Upper lobe of left lung (tissue), 6 donors: ENCODE data around the gene CASD1. TPM values are rescaled to one million over a fixed set of nuclear protein-coding genes. Genes with fewer than 3 reads are reported as not detected.

Experiments
- ATAC-seq, 2 donors: fragments of 200-7000 bp; cut with Tn5 transposase; one replicate each; pipeline ENCODE4 v1.9.1; 2022; ENCODE audit warnings: mild to moderate bottlenecking in 2 of 2, moderate library complexity in 2 of 2; ENCODE audit not compliant: low FRiP score in 2 of 2
- DNase-seq, 2 donors: peaks; one replicate each; pipeline ENCODE4 v3.0.0-alpha.2; 2019 to 2020
- H3K27ac ChIP-seq, 4 donors: fragments of 200-600 bp; sonication (generic); one replicate each; pipeline ENCODE4 v1.5.1; 2016 to 2019
- H3K27me3 ChIP-seq, 4 donors: fragments of 200-600 bp; sonication (generic); one replicate each; pipeline ENCODE4 v1.5.1; 2017 to 2019
- H3K36me3 ChIP-seq, 4 donors: fragments of 200-600 bp; sonication (generic); one replicate each; pipeline ENCODE4 v1.5.1; 2016 to 2019
- H3K4me1 ChIP-seq, 4 donors: fragments of 200-600 bp; sonication (generic); one replicate each; pipeline ENCODE4 v1.5.1; 2018 to 2019
- H3K4me3 ChIP-seq, 4 donors: fragments of 200-600 bp; sonication (generic); one replicate each; pipeline ENCODE4 v1.5.1; 2017 to 2019; ENCODE audit warnings: mild to moderate bottlenecking in 2 of 4, moderate library complexity in 1 of 4
- H3K9me3 ChIP-seq, 4 donors: fragments of 200-600 bp; sonication (generic); one replicate each; pipeline ENCODE4 v1.5.1; 2018 to 2019
- CTCF ChIP-seq, 6 experiments: fragments of 450-650 bp in 4 of 6; fragments of 200-600 bp in 2 of 6; sonication (generic) in 2 of 6; IDR thresholded peaks; one replicate each; pipeline ENCODE4 v1.5.1; 2016 to 2019; ENCODE audit warnings: antibody characterized with exemption in 6 of 6
- EP300 ChIP-seq, 4 donors: sonication (generic); formaldehyde crosslinking; IDR thresholded peaks; one replicate each; pipeline ENCODE4 v1.5.1; 2017; ENCODE audit warnings: antibody characterized with exemption in 4 of 4, control low read depth in 2 of 4
- POLR2A ChIP-seq, 4 donors: fragments of 450-650 bp; IDR thresholded peaks; one replicate each; pipeline ENCODE4 v1.5.1; 2016 to 2017; ENCODE audit warnings: antibody characterized with exemption in 4 of 4, mild to moderate bottlenecking in 2 of 4
- POLR2AphosphoS5 ChIP-seq, 2 donors: sonication (generic); formaldehyde crosslinking; IDR thresholded peaks; one replicate each; pipeline ENCODE4 v1.5.1; 2017; ENCODE audit warnings: antibody characterized with exemption in 2 of 2
- WGBS, 2 donors: methylation state at CpG; one replicate each; pipeline ENCODE4 v1.1.5; 2017 to 2018; 5-methylcytosine and 5-hydroxymethylcytosine counted together
- total RNA-seq, 6 donors: library from RNA; depleted of rRNA in 4 of 6; stranded (reverse); fragments of >200 nt in 4 of 6; gene quantifications; one replicate each; pipeline versions ENCODE4 v1.1.0 to v1.2.1, GENCODE V29; 2016 to 2021
- donor health status: DM: no; HTN: no; CAD: no; lungs with moderate emphysema.
- donor health status: DM: no; HTN: yes; CAD: no; lungs with severe emphysema.

Gene CASD1
- total RNA-seq, 6 donors from 2014 or later, result 10.1 to 52.9 (median 24.7) TPM

GRCh38 chr7:94510582-94511496 lies 1.2 kb downstream of the CASD1 start:
- DNase-seq (peak in 1 of 2 donors; percentile 46), ATAC-seq (peak; percentile 51 to 61)
- WGBS, 2 donors, result 13 to 32% methylated on average over 8 to 16 of the region's 16 CpGs
- TF ChIP-seq POLR2A (IDR thresholded peaks at IDR 0.05), result no peak
- TF ChIP-seq CTCF (IDR thresholded peaks at IDR 0.05), result no peak
- TF ChIP-seq EP300 (IDR thresholded peaks at IDR 0.05), result no peak
- TF ChIP-seq POLR2AphosphoS5 (IDR thresholded peaks at IDR 0.05), result no peak
- Histone ChIP-seq H3K36me3 (no peaks in the 10 kb centered on the region), H3K27me3 (no peaks in the 10 kb centered on the region), H3K9me3 (no peaks in the 10 kb centered on the region), H3K27ac (peak overlapping the region; percentile 89 to 96 (median 95)), H3K4me1 (peaks cover 12 to 47% (median 26%) of the 10 kb centered on the region in 4 donors), H3K4me3 (peak overlapping the region; percentile 75 to 84 (median 84))

GRCh38 chr7:94511718-94512117 lies 2.1 kb downstream of the CASD1 start:
- ATAC-seq (peak in 1 of 2 donors; percentile 6), DNase-seq (peak in 1 of 2 donors; percentile 34)
- H3K9me3 ChIP-seq, result no peaks in the 10 kb centered on the region
- no peak for TF ChIP-seq CTCF (IDR thresholded peaks at IDR 0.05)
- peak in 1 of 2 donors; percentile 57 for TF ChIP-seq POLR2AphosphoS5 (IDR thresholded peaks at IDR 0.05)
- peak in 1 of 4 donors; percentile 22 for TF ChIP-seq POLR2A (IDR thresholded peaks at IDR 0.05)
- TF ChIP-seq EP300 (IDR thresholded peaks at IDR 0.05), result peak in 3 of 4 donors; percentile 36 to 96 (median 58)
- H3K4me3 ChIP-seq, result peak overlapping the region in 2 of 4 donors; percentile 84
- H3K36me3 ChIP-seq, result no peaks in the 10 kb centered on the region
- H3K27me3 ChIP-seq, result no peaks in the 10 kb centered on the region
- H3K27ac ChIP-seq, result peak overlapping the region; percentile 66 to 96 (median 92)
- H3K4me1 ChIP-seq, result peaks cover 12 to 52% (median 29%) of the 10 kb centered on the region in 4 donors

- Histone ChIP-seq H3K4me3 (no peak overlapping the region), H3K27ac (peak overlapping the region; percentile 44 to 70 (median 65)), H3K27me3 (no peaks in the 10 kb centered on the region), H3K9me3 (no peaks in the 10 kb centered on the region), H3K36me3 (peaks cover 0 to 3% (median 0%) of the 10 kb centered on the region in 4 donors), H3K4me1 (peaks cover 12 to 59% (median 29%) of the 10 kb centered on the region in 4 donors)
- 70 to 79% methylated on average over 11 of the region's 11 CpGs for WGBS, 2 donors
- no peak for TF ChIP-seq POLR2A (IDR thresholded peaks at IDR 0.05)
- no peak for TF ChIP-seq POLR2AphosphoS5 (IDR thresholded peaks at IDR 0.05)
- TF ChIP-seq CTCF (IDR thresholded peaks at IDR 0.05), result no peak
- TF ChIP-seq EP300 (IDR thresholded peaks at IDR 0.05), result no peak
- no peak for ATAC-seq
- DNase-seq, result no peak
These were observed 3.3 kb downstream of the CASD1 start for GRCh38 chr7:94512735-94513564.

- Histone ChIP-seq H3K4me1 (peaks cover 12 to 59% (median 29%) of the 10 kb centered on the region in 4 donors), H3K36me3 (peaks cover 0 to 6% (median 0%) of the 10 kb centered on the region in 4 donors), H3K9me3 (no peaks in the 10 kb centered on the region), H3K27ac (peak overlapping the region in 2 of 4 donors; percentile 44 to 66), H3K4me3 (no peak overlapping the region), H3K27me3 (no peaks in the 10 kb centered on the region)
- DNase-seq, result no peak
- TF ChIP-seq POLR2AphosphoS5 (IDR thresholded peaks at IDR 0.05) (no peak), CTCF (IDR thresholded peaks at IDR 0.05) (no peak), POLR2A (IDR thresholded peaks at IDR 0.05) (no peak), EP300 (IDR thresholded peaks at IDR 0.05) (no peak)
- no peak for ATAC-seq
These were observed 3.9 kb downstream of the CASD1 start for GRCh38 chr7:94513565-94513860.
